Loucy (cell line): ENCODE measurements around the gene NHSL2.

ENCODE experiments used
- H2AFZ ChIP-seq: fragments of 200-600 bp; sonication (generic); 2 replicates; pipeline ENCODE4 v1.6.0; 2016; ENCODE audit warnings: antibody characterized with exemption, mild to moderate bottlenecking, low read length, moderate library complexity
- H3F3A ChIP-seq: fragments of 200-600 bp; 2 replicates; pipeline ENCODE4 v1.6.0; 2016; ENCODE audit warnings: antibody characterized with exemption, low read depth, mild to moderate bottlenecking
- H3K27me3 ChIP-seq: fragments of 200-600 bp; sonication (generic); 2 replicates; pipeline ENCODE4 v1.6.1; 2014; ENCODE audit warnings: low read length, mild to moderate bottlenecking; ENCODE audit not compliant: insufficient read depth, poor library complexity, severe bottlenecking
- H3K36me3 ChIP-seq: fragments of 200-600 bp; sonication (generic); 2 replicates; pipeline ENCODE4 v1.6.1; 2016; ENCODE audit warnings: low read length; ENCODE audit not compliant: insufficient read depth
- H3K4me1 ChIP-seq: fragments of 200-600 bp; sonication (generic); 2 replicates; pipeline ENCODE4 v1.5.1; 2014; ENCODE audit warnings: low read length, mild to moderate bottlenecking; ENCODE audit not compliant: insufficient read depth, poor library complexity, severe bottlenecking
- H3K4me2 ChIP-seq: fragments of 200-600 bp; sonication (generic); 2 replicates; pipeline ENCODE4 v1.6.0; 2014; ENCODE audit warnings: antibody characterized with exemption, low read length, low read depth, mild to moderate bottlenecking; ENCODE audit not compliant: poor library complexity, severe bottlenecking
- H3K4me3 ChIP-seq: fragments of 200-600 bp; sonication (generic); 2 replicates; pipeline ENCODE4 v1.5.1; 2014; ENCODE audit warnings: low read length, mild to moderate bottlenecking, mixed read lengths; ENCODE audit not compliant: poor library complexity, severe bottlenecking
- H3K79me2 ChIP-seq: fragments of 200-600 bp; sonication (generic); 2 replicates; pipeline ENCODE4 v1.6.1; 2014; ENCODE audit warnings: low read length; ENCODE audit not compliant: insufficient read depth
- H3K9ac ChIP-seq: fragments of 200-600 bp; sonication (generic); 2 replicates; pipeline ENCODE4 v1.6.0; 2014; ENCODE audit warnings: mild to moderate bottlenecking, low read depth, low read length, moderate library complexity; ENCODE audit not compliant: poor library complexity, severe bottlenecking
- H3K9me2 ChIP-seq: fragments of 200-600 bp; sonication (generic); replicated peaks from 2 replicates; pipeline ENCODE4 v1.6.1; 2016; ENCODE audit warnings: low read depth, low read length, mixed read lengths
- H3K9me3 ChIP-seq: fragments of 200-600 bp; sonication (generic); 2 replicates; pipeline ENCODE4 v1.6.1; 2014; ENCODE audit warnings: mild to moderate bottlenecking, antibody characterized with exemption, low read length, low read depth; ENCODE audit not compliant: insufficient read depth
- H4K20me1 ChIP-seq: fragments of 200-600 bp; sonication (generic); 2 replicates; pipeline ENCODE4 v1.6.0; 2014; ENCODE audit warnings: antibody characterized with exemption, low read length, mild to moderate bottlenecking; ENCODE audit not compliant: insufficient read depth, poor library complexity, severe bottlenecking
- EZH2phosphoT487 ChIP-seq: fragments of 200-600 bp; IDR thresholded peaks from 2 replicates; pipeline ENCODE4 v1.6.1; 2018; ENCODE audit warnings: antibody characterized with exemption, mild to moderate bottlenecking, moderate library complexity, borderline replicate concordance
- TF ChIP-seq, protein P1 (sequence below): fragments of 200-600 bp; sonication (generic); conservative IDR thresholded peaks from 2 replicates; pipeline ENCODE4 v1.5.1; 2014; ENCODE audit warnings: mild to moderate bottlenecking, antibody characterized with exemption, low read length

NHSL2 gene

DNA sequence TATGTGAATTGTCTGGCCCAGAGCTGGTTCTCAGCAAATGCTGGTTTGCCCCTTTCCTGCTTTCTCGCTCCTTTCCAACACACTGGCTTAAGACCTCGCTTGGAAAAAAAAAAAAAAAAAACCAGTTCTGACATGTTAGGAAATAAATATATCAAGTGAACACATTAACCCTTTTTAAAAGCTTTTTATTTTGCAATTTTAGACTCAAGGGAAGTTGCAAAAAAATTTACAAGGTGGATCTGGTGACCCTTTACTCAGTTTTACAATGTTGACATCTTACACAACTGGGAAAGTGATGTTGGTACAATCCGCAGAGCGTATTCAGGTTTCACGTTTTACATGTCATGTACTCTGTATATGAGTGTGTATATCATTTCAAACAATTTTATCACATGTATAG is 121.0 kb downstream of the NHSL2 start:
- Histone ChIP-seq H3K9me2 (no peaks in the 10 kb centered on the region), H3K79me2 (no peaks in the 10 kb centered on the region), H3F3A (no peaks in the 10 kb centered on the region), H3K9ac (no peak overlapping the region), H2AFZ (no peak overlapping the region), H3K4me3 (no peak overlapping the region), H3K27me3 (no peaks in the 10 kb centered on the region), H4K20me1 (no peaks in the 10 kb centered on the region), H3K4me1 (no peaks in the 10 kb centered on the region), H3K36me3 (no peaks in the 10 kb centered on the region), H3K4me2 (no peak overlapping the region), H3K9me3 (no peaks in the 10 kb centered on the region)
- TF ChIP-seq, protein P1, sequence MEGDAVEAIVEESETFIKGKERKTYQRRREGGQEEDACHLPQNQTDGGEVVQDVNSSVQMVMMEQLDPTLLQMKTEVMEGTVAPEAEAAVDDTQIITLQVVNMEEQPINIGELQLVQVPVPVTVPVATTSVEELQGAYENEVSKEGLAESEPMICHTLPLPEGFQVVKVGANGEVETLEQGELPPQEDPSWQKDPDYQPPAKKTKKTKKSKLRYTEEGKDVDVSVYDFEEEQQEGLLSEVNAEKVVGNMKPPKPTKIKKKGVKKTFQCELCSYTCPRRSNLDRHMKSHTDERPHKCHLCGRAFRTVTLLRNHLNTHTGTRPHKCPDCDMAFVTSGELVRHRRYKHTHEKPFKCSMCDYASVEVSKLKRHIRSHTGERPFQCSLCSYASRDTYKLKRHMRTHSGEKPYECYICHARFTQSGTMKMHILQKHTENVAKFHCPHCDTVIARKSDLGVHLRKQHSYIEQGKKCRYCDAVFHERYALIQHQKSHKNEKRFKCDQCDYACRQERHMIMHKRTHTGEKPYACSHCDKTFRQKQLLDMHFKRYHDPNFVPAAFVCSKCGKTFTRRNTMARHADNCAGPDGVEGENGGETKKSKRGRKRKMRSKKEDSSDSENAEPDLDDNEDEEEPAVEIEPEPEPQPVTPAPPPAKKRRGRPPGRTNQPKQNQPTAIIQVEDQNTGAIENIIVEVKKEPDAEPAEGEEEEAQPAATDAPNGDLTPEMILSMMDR = no peak
- TF ChIP-seq EZH2phosphoT487 = no peak

DNA sequence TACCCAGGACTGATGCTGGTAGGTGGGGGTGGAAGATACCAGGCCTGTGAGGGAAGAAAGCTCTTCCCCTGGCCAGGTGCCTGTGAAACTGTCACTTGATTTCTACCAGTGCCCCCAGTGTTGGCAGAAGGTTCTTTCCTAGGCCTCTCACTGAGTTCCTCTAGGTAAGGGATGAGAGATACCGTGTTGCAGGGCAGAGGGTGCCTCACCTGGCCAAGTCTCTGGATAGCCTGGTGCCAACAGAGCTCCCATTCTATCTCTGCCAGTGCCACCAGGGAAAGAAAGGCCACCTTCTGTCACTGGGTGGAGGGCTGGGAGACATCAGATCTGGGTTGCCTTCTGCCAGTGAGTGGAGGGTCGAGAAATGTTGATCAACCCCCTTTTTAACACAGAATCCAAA is 127.0 kb downstream of the NHSL2 start:
- H3K4me2 ChIP-seq = no peak overlapping the region
- H3K36me3 ChIP-seq = no peaks in the 10 kb centered on the region
- H2AFZ ChIP-seq = no peak overlapping the region
- peaks cover 17% of the 10 kb centered on the region for H3K4me1 ChIP-seq
- H3K4me3 ChIP-seq = no peak overlapping the region
- TF ChIP-seq, protein P1 = no peak
- TF ChIP-seq EZH2phosphoT487 = no peak
- no peak overlapping the region for H3K9ac ChIP-seq
- no peaks in the 10 kb centered on the region for H3K9me3 ChIP-seq
- H3K27me3 ChIP-seq = no peaks in the 10 kb centered on the region
- H3K9me2 ChIP-seq = no peaks in the 10 kb centered on the region
- no peaks in the 10 kb centered on the region for H3F3A ChIP-seq
- H3K79me2 ChIP-seq = no peaks in the 10 kb centered on the region
- no peaks in the 10 kb centered on the region for H4K20me1 ChIP-seq

DNA sequence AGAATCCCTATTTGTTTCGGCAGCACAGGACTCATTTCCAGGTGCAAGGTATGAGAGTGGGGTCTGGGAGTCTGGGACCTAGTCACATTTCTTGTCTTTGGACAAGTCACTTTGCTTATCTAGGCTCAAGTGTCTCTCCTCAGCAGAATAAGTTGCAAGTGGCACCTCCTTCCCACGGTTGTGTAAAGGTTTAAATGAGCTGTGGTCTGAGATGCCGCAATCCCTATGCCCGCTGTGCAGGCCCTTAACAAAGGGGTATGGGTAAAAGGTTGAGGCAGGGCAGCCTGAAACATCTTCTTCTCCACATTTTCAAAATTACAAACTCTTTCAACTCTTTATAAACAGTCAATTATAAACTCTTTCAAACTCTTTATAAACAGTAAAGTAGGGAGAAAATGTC is 127.4 kb downstream of the NHSL2 start:
- TF ChIP-seq, protein P1 = no peak
- TF ChIP-seq EZH2phosphoT487 = no peak
- Histone ChIP-seq H4K20me1 (no peaks in the 10 kb centered on the region), H3F3A (no peaks in the 10 kb centered on the region), H3K36me3 (no peaks in the 10 kb centered on the region), H3K79me2 (no peaks in the 10 kb centered on the region), H3K9me3 (no peaks in the 10 kb centered on the region), H3K4me3 (no peak overlapping the region), H2AFZ (no peak overlapping the region), H3K9me2 (no peaks in the 10 kb centered on the region), H3K4me1 (peaks cover 19% of the 10 kb centered on the region), H3K9ac (no peak overlapping the region), H3K4me2 (no peak overlapping the region), H3K27me3 (no peaks in the 10 kb centered on the region)
